Stimulated activated CD8-positive, alpha-beta memory T cell treated with anti-CD3 and anti-CD28 coated beads, Interleukin-7, amount 100 ng/mL, for 1 hour (primary cell): ENCODE results near the gene VTI1A.

ENCODE experiments used
- DNase-seq, 2 donors: peaks; one replicate each; pipeline ENCODE4 v3.0.0-alpha.2; 2020; ENCODE audit warnings: low read depth in 2 of 2

The VTI1A gene

DNA sequence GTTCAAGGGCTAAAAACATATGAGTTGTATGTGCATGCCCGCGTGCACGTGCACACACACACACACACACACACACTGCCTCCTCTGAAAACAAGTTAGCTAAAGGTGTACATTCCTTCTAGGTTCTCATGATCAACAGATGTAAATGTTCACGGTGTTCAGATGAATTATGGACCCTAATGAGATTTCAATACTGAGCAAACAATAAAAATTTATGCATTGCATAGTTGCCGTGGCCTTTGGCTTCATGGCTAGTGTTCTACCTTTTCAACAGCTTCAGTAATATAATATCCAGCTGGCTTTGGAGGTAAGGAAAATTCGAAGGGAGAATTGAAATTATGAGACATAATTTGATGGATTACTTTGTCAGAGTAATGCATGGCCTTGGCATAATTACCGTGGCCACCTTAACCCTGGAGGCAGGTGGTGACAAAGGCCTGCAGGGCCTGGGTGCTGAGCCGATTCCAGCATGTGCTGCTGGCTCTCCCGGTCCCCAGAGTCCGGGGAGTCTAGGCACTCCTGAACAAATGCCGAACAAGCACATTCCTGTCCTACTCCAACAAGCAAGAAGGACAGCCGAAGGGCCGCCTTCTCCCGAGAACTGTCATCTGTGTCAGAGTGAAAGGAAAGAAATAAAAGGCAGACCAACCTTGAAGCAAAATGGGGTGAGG, 336.5 kb downstream of the VTI1A start:
- DNase-seq = no peak

DNA sequence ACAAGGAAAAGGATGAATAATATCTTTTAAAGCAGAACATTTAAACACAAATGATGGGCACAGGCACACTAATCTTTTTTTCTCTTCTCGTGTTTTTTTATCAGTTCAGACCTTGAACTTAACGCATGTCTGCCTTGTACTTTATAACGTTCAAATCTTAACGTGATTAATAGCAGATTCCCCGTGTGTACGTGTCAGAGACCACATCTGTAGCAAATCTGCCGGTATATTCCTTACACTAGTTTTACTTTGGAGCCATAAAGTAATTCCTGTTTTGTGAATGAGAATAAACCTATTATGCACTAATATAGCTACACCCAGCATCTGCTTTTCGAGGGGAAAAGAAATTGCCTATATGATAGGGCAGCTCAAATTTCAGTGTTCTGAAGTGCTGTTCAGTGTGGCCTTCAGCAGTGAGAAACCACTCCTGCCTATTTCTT, 337.0 kb downstream of the VTI1A start:
- DNase-seq = no peak

DNA sequence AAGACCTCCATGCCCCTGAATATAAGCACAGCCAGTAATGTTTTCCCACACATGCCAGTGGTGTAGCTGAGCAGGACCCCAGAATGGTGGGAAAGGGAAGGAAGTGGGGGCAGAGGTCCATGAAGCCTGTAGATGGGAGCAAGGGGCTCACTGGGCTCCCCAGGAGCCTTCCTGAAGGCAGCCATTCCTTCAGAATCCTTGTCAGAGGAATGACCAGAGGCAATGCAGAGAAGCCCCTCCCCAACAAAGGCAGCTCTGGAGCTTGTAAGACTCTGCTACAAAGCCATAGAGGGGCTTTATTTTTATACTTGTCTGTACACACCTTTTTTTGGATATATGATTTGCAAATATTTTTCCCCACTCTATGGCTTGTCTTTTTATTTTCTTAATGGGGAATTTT, 338.1 kb downstream of the VTI1A start:
- no peak for DNase-seq

DNA sequence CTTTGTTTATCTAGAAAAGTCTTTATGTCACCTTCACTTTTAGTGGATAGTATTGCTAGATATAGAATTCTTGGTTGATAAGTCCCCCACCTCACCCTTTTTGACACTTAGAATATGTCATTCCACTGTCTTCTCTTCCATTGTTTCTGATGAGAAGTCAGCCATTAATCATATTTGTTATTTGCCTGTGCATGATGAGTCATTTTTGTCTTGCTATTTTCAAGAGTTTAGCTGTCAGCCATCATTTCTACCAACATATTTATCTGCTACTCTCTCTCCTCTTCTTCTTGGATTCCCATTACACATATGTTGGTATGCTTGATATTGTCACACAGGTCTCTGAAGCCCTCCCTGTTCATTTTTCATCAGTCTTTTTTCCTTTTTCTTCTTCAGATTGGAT, 342.2 kb downstream of the VTI1A start:
- no peak for DNase-seq

DNA sequence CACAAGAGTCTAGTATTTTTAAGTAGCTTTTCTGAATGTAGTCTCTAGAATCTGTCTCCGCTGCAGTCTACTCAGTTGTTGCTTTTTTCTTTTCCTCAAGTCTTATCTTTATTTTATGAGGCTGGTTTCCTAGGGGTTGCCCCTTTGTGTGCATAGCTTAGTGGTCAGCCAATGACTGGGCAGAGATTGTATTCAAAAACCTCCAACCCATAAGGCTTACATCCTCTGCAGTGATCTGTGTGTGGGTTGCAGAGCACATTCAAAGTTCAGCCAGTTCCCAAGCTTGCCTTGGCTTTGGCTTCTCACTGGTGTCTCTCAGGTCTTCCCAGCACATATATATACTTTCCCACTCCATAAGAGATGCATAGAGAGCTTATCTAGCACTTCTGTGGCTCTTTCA, 343.0 kb downstream of the VTI1A start:
- no peak for DNase-seq

DNA sequence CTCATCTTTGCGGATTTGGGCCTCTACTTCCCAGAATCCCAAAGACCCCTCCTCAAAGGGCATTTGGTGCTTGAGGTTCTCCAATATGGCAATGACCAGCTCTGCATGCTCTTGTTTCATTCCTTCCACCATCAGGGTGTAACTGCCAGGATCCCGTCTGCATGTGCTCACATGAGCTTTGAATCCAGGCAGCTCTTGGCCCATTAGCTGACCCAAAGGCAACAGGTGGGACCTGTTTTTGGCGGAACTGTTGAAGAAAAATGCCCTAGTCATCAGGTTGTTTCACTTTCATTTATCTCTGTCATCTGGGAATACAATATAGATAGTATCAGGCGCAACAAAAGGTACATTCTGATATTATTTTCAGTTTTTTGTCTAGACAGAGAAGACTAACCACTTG, 343.9 kb downstream of the VTI1A start:
- no peak for DNase-seq

DNA sequence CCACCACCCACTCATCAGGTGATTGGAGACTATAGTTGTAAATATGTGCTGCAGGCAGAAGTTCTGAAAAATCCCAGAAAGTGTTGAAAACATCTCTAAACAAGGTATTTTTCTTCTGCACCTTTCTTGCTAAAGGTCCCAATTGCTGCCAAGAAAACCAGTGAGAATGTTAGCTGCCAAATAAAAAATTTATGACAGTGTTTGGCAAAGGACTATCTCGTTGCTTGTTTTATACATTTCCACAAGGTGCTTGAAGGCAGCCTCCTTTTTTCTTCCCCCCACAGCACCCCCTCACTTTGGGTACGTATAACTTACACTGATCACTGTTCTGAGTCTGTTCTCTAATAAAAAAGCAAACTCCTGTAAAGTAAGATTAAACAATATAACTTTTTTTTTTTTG, 344.4 kb downstream of the VTI1A start:
- no peak for DNase-seq

DNA sequence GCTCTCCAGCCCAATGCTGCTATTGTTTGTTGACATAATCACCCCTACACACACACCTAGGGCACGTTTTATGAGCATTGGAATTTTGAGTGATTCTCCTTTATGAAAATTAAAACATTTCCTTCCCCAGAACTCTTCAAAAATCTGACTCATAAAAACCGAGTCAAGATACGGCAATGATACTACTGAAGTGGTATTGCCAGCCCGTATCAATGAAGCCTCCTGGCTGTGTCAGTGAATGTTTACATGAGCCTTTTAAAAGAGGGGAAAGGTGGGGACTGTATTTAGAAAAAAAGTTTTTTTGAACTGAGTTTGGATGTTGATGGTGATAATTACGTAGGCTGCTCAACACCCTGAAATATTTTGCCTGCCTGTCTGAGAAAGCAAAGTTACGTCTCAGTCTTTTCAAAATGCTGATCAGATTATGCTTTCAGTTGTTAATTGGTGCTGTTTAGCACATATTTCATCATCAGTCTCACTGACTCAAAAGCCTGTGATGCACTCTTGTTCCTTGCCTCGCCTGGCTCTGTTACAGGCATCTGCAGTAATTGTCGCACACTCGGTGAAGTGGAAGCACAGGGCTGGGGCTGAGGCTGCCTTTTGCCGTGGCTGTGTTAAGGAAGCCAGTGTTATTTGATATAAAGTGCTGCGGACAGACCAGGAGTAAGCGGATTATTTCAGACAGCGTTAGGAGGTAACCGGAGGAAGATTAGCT, 345.6 kb downstream of the VTI1A start:
- no peak for DNase-seq

DNA sequence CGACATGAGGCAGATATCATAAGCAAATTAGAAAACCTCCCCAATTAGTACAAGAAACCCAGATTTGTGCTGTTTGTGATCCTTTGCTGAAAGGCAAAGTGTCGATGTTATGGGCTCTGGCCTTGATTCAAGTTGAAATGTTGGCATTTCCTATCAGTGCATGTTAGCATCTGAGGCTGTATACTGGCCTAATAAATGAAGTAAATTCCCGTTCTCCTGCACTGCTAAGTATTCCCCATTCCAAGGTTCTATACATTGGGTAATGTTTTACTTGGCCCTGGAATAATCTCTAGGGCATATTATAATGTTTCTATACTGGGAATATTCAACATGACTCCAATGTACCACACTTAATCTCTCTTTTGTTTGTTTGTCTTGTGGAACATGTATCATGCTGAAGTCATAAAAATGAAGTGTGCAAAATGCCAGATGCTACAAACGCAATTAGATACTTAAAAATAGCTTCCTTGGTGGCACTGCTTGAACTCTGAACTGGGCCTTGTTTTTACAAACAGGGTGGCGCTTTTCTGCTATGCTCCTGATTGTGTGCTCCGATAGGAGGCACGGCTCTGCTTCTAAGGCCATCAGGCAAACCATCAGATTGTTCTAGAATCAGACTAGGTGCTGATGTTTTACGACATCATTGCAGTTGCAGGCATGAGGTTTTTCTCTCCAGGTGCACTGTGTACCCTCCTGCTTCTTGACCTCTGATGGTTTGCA, 346.3 kb downstream of the VTI1A start:
- no peak for DNase-seq

DNA sequence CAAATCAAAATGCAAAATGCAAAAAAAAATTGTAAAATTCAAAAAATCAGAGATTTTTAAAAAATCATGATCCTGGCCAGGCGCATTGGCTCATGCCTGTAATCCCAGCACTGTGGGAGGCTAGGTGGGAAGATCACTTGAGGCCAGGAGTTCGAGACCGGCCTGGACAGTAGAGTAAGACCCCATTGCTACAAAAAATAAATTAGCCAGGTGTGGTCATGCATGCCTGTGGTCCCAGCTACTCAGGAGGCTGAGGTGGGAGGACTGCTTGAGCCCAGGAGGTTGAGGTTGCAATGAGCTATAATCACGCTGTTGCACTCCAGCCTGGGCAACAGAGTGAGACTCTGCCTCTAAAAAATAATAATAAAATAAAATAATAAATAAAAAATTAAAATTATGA, 347.2 kb downstream of the VTI1A start:
- no peak for DNase-seq

DNA sequence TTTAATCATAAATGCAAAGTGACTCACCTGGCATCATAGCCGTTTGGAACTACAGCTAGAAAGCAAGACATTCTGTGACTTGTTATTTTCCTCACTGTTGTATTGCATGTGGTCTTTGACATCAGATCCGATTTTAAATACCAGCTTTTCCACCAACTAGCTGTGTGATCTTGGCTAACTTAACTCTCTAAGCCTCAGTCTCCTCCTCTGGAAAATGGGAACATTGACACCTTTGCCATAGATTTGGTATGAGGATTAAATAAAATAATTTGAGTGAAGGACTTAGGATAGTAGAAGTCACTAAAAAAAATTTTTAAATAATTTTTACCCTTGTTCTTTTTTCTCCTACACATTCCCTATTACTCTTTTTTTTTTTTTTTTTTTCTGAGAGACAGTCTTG, 348.1 kb downstream of the VTI1A start:
- no peak for DNase-seq

DNA sequence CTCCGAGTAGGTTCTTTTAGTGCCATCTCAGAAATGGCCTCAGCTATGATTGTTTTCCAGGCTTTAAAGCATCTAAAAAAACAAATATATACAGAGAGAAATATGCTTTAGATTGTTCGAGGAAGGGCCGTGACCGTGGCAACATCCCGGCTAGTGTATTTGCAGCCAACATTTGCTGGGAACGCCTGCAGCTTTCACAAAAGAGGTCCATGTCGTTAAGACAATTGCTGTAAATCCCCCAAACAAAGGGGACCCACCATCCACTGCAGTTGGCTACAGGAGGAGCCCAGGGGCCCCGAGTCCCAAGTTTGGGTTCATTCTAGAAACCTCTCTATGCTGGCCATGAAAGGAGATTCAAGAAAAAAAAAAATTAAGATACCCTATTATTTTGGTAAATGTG, 350.2 kb downstream of the VTI1A start:
- DNase-seq = no peak

DNA sequence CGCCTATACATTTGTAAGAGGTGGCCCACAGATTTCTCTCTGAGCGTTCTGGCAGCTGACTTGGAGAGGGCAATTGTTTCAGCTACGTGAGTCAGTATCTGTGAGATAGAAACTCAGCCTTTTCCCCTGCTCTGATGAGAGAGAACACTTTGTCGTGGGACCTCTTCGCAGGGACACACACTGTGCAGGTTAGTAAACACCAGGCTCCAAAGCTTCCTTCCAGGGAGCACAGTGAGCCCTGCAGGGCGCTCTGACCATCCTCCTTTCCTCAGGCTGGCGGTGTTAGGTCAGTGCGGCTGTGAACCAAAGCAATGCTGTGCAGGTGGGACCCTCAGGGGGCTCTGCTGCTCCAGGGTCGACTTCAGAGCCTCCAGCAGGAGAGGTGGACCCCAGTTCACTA, 350.8 kb downstream of the VTI1A start:
- no peak for DNase-seq

DNA sequence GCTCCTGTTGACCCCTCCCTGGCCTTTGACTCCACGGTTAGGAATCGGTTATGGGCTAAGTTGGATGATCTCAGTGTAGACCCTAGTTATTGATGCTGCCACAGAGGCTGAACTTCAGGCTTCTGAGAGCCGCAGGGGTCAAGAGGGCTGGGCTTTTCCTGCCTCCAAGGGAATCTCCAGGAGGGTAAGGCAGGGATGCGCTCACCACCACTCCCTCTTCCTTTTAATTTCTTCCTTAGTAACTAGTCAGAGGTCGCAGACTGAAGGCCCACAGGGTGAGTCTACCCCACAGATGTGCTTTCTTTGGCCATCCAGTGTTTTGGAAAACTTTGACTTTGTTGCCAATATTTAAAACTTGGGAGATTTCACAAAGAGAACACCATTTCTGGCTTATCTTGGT, 352.0 kb downstream of the VTI1A start:
- no peak for DNase-seq

DNA sequence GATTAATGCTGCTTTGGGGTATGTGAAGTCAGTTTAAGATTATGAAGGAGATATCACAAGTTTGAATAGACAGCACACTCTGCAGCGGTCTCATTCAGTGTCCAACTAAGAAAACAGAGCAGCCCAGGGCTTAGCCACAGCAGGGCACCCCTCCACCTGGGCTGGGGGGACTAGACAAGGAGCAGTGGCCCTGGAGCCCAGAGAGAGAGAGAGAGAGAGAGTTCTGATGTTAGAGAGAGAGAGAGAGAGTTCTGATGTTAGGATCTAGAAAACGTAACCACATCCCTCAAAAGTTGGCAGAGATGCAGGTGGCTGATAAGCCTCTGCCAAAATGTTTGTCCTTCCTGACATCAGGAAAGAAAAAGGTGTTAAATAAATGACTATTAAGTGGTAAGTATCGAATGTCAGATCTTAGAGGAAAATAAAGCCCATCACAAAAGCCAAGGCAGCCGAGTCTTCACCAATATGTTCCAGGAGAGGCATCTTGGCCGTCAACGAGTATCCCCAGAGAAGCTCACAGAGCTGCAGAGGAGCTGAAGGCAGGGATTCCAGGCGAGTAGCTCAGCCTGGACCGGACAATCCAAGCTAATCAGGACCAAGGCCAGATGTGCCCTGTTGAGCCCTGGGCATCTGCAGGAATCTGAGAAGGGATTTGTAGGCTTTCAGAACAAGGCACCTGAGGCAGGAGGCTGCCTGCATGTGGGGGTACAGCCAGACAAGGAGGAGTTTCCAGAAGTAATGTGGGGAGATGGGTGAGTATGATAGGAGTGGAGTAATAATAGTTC, 352.9 kb downstream of the VTI1A start:
- no peak for DNase-seq

DNA sequence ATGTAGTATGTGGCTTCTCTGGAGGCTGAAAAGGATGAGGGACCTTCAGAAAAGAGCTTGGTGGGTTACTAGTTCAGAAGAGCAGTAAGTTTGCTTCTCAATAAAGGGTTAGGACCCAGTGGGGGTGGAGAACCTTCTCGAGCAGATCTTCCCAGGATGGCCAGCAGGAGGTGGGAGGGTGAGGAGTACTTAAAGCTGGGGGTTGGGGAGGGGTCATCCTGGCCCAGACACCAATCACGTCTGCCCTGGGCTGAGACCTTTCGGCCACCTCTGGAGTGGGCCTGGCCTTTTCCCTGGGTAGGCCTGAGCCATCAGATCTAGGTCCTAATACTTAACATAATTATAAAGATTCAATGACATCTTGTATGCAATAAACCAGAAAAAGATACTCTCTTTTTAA, 354.0 kb downstream of the VTI1A start:
- DNase-seq = no peak

DNA sequence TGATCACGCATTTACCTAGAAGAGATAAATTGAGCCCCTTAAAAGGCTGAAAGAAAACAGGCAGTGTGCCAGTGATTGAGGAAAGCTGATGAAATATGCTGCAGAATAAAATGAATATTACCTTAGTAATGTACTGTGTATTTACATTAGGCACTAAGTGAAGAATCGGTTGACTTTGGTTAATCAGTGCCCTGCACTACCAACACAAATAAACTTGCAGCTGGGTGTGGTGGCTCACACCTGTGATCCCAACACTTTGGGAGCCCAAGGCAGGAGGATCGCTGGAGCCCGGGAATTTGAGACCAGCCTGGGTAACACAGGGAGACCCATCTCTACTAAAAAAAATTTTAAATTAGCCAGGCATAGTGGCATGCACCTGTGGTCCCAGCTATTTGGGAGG, 354.7 kb downstream of the VTI1A start:
- no peak for DNase-seq

DNA sequence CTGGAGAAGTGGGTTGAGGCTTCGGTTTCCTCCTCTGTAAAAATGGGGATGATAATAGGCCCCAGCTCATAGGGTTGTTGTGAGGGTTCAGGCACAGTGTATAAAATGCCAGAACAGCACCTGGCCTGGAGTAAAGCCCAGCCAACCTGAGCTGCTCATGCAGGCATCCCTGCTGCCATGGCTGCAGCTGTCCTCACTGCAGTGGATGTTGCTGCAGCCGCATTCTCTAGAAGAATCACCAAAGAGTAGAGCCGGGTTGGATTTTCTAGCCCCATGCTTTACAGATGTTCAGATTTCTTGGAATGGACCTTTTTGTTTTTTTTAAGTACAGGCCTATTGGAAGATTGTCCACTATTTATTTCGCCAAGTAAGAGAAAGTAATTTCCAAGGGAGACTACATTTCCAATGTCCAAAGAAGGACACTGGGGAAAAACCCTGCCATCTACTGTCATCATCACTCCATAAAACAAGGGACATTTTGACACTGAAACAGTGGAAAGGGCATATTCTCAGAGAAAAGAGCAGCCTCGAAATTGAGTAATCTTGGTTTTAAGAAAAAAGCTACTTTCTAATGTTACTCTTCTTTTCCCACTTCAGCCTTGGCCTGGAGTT, 355.5 kb downstream of the VTI1A start:
- no peak for DNase-seq

DNA sequence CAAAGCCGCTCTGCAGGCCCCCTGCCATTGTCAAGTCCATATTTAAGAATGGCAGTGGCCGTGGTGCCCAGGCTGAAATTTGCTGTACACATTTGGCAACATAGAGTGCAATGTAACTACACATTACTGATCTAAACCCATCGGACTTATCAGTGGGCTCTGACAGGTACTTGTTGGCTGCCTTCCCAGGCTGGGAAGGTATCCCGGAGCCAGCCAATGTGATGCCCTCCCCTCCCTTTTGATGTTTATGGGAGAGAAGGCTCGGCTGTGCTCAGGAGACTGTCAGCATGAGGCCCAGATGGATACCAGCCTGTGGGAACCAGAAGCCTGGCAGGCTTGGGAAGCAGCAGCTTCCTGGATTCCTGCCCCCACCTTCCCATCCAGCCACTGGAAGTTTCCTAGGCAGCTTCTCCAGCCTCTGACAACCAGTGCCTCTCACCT, 357.0 kb downstream of the VTI1A start:
- no peak for DNase-seq

DNA sequence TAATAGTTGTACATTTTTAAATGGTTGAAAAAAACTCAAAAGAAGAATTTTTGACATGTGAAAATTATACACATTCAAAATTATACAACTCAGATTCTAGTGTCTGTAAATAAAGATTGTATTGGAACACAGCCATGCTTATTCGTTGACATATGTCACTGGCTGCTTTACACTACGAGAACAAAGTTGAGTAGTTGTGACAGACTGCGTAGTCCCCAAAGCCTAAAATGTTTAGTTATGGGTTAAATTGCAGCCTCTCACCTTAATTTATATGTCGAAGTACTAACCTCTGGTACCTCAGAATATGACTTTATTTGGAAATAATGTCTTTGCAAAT, 358.2 kb downstream of the VTI1A start:
- DNase-seq = no peak

DNA sequence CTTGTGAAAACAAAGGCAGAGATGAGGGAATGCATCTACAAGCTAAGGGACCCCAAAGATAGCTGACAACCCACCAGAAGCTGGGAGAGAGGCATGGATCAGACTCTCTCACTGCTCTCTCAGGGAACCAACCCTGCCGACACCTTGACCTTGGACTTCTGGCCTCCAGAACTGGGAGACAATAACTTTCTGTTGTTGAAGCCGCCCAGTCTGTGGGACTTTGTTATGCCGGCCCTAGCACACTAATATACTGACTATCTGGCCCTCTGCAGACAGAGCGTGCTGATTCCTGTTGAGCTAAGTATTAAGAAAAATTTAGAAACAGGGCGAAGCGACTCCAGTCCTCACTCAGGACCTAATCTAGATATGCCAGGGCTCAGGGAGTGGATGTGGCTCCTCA, 358.7 kb downstream of the VTI1A start:
- no peak for DNase-seq

DNA sequence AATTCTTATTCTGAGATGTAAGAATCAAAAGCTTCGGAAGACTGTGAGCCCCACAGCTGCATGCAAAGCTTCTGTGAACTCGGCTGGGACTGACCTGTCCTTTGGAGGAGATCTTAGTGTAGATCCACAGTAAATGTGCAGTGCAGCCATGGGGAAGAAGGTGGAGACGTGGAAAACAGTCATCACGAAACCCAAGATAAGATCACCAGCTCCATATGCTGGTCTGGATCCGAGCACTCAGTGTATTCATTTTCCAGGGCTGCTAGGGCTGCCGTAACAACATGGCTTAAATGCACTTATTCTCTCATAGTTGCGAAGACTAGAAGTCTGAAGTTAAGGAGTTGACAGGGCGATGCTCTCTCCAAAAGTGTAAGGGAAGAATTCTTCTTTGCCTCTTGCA, 360.0 kb downstream of the VTI1A start:
- no peak for DNase-seq
